Measurements from ENCODE around the gene PDE4DIP. TPM values are rescaled to one million over a fixed set of nuclear protein-coding genes. Genes with fewer than 3 reads are reported as not detected.
"Not testable (repeated sequence)": the region's sequence is repeated elsewhere in the genome, so short reads cannot be mapped to it uniquely, and the experiment has no call there.

The PDE4DIP gene
- total RNA-seq, 1 experiment from 2014 or later = 49.9 TPM

DNA sequence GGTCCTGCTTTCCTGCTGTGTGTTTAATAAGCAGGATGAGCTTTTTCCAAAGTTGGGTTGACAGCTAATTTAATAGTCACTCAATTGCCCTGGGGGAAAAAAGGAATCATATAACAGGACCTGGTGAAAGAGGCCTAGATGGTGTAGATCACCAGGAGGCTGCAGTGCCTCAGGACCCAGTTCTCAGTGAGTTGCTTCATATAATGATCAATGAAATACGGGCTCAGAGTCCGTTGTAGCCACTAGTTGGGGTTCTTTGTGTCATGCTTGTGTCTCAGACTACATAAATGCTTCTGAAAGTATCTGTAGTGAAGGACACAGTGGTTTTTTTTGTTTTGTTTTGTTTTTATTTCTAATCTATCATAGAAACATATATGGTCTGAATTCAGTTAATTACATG lies 164.5 kb downstream of the PDE4DIP start:
- DNase-seq (ENCODE audit: low spot score); in situ Hi-C loops (cut with HindIII; ENCODE audit: low sequenced_read_pairs): not testable (repeated sequence)

DNA sequence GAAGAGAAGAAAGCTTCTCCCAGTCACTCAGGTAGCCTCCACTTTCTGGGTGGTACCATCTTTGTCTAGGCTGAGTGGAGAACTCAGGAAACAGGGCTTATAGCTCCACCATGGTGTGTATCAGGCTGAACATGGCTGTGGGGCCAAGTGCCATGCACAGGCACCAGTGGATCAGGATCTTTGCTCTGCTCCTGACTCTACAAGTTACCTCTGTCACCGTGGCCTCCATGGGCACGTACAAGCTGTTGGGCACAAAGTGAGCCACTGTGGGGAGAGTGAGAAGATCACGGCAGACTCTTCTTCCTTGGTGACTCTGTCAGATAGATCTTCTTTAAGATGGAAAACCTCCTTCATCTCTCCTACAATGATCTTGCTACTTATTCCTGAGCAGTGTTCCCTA lies 165.5 kb downstream of the PDE4DIP start:
- in situ Hi-C loops (cut with HindIII; ENCODE audit: low sequenced_read_pairs); DNase-seq (ENCODE audit: low spot score): not testable (repeated sequence)

DNA sequence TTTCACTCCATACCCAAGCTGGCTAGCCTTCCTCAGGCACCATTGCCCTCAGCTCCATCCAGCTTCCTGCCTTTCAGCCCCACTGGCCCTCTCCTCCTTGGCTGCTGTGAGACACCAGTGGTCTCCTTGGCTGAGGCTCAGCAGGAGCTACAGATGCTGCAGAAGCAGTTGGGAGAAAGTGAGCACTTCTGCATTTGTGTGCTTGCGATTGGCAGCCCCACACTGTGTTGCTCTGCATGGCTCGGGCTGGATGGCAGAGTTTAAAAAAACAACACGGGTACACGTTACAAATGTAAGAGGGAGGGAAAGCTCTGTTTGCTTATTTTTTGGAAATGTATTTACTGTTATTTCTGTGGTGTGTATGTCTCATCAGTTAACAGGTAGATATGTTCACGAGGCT lies 168.4 kb downstream of the PDE4DIP start:
- DNase-seq (ENCODE audit: low spot score); in situ Hi-C loops (cut with HindIII; ENCODE audit: low sequenced_read_pairs): not testable (repeated sequence)

DNA sequence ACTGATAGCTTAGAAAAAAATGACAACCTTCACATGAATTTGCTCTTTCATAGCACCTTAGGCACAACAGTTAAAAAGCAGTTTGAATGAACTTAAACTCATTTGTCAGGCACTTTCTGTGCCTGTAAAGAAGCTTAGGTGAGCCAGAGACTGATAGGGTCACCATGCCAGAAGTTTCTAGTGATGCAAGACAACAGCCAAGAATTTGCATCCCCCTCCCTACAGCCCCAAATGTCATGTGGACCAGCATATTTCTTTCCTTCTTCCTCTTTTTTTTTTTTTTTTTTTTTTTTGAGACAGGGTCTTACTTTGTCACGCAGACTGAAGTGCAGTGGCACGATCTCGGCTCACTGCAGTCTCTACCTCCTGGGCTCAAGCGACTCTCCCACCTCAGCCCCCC lies 169.3 kb downstream of the PDE4DIP start:
- DNase-seq (ENCODE audit: low spot score); in situ Hi-C loops (cut with HindIII; ENCODE audit: low sequenced_read_pairs): not testable (repeated sequence)

DNA sequence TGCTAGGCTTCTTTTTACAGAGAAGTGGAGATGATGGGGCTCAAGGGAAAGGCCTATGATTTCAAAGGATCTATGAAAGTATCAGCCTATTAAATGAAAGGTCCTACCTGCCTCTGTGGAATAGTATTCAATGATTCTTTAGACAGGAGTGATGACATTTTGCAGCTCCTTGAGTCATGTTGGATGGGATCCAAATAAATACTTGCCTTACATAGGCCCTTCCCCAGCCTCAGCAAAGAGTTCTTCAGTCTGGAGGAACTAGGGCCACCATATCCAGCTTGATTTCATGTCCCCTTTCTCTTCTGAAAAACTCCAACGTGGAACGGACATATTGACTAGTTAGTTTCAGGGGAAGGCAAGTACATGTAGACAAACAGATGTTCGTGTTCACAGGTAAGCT lies 171.3 kb downstream of the PDE4DIP start:
- DNase-seq (ENCODE audit: low spot score); in situ Hi-C loops (cut with HindIII; ENCODE audit: low sequenced_read_pairs): not testable (repeated sequence)

DNA sequence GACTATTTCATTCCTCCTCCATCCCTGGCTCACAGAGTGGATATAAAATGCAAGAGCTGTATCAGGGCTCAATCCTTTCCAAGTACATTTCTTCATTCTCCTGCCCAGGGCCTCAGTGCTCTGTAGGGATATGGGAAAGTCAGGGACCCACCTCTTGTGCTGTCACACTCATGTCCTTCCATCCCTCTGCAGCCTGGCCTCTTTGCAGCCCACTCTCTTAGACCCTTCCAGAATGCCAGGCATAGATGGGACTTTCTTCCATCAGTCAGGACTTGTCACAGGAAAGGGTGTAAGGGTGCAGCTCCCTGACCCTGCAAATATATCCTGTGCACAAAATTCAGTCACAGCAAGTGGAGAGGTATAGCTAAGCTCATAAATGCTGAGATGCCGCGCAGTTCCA lies 172.4 kb downstream of the PDE4DIP start:
- in situ Hi-C loops (cut with HindIII; ENCODE audit: low sequenced_read_pairs); DNase-seq (ENCODE audit: low spot score): not testable (repeated sequence)

DNA sequence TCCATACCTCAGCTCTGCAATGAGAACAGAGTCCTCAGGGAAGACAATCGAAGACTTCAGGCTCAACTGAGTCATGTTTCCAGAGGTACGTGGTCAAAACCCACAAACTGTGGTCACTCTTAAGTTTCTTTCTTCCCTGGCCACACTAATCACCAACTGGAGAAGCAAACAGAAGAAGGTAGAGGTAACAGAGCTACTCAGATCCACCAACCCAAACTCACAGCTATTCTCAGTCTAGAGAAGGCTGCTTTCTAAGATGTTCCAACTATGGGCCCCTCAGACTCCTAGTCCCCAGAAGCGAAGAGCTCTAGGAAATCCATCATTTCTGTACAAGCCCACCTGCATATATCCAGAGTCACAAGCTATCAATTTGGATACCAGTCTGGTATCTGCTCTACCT lies 174.3 kb downstream of the PDE4DIP start:
- in situ Hi-C loops (cut with HindIII; ENCODE audit: low sequenced_read_pairs); DNase-seq (ENCODE audit: low spot score): not testable (repeated sequence)

DNA sequence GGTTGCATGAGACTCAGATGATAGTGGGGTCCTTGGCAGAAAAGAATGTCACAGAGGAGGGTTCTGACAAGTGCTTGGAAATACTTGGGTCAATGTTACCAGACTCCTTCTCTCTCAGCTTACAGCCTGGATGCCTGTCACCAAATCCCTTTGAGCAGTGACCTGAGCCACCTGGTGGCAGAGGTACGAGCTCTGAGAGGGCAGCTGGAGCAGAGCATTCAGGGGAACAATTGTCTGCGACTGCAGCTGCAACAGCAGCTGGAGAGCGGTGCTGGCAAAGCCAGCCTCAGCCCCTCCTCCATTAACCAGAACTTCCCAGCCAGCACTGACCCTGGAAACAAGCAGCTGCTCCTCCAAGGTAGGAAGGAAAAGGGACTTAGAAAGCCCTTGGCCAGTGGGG lies 180.1 kb downstream of the PDE4DIP start:
- in situ Hi-C loops (cut with HindIII; ENCODE audit: low sequenced_read_pairs); DNase-seq (ENCODE audit: low spot score): not testable (repeated sequence)

DNA sequence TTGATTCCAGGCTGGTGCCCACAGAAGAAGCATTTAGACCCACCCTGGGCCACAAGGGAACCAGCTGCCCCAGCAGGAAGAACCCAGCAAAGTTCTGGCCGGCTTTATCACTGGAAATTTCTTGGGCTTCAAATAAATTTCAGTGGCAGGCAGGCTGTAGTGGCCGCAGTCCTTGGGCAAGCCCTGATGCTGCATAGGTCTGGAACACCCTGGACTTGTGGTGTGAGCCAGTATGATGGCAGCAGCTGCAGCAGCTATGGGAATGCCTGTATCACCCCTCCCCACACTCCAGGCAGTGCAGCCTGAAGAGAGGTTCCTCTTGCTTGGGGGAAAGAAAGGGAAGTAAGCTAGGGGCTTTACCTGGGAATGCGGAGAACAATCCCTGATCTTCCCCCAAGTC lies 189.7 kb downstream of the PDE4DIP start:
- in situ Hi-C loops (cut with HindIII; ENCODE audit: low sequenced_read_pairs); DNase-seq (ENCODE audit: low spot score): not testable (repeated sequence)

DNA sequence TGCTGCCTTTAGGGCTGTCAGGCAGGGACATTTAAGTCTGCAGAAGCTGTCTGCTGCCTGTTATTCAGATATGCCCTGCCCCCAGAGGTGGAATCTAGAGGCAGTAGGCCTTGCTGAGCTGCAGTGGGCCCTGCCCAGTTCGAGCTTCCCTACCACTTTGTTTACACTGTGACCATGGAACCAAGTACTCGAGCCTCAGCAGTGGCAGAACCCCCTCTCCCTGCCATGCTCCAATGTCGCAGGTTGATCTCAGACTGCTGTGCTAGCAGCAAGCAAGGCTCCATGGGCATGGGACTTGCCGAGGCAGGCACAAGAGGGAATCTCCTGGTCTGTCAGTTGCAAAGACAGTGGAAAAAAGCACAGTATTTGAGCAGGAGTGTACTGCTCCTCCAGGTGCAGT lies 198.8 kb downstream of the PDE4DIP start:
- DNase-seq (ENCODE audit: low spot score); in situ Hi-C loops (cut with HindIII; ENCODE audit: low sequenced_read_pairs): not testable (repeated sequence)

DNA sequence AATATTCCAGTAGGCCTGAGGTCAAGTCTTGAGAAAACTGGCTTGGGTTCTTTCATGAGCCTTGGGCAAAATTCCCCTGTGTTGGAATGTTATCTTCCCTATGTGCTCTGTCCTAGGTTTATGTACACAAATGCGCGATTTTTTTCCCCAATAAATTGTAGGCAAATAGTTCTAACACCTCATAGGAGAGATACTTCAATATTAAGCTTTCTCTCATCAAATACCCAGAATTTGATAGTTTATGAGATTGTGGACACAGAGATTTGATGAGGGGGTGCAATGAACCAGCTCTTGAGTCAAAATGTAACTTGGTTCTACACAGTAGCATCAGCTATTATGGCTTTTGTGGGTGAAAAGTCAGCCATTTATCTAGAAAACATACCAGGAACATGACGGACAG lies 220.4 kb downstream of the PDE4DIP start:
- DNase-seq (ENCODE audit: low spot score); in situ Hi-C loops (cut with HindIII; ENCODE audit: low sequenced_read_pairs): not testable (repeated sequence)

DNA sequence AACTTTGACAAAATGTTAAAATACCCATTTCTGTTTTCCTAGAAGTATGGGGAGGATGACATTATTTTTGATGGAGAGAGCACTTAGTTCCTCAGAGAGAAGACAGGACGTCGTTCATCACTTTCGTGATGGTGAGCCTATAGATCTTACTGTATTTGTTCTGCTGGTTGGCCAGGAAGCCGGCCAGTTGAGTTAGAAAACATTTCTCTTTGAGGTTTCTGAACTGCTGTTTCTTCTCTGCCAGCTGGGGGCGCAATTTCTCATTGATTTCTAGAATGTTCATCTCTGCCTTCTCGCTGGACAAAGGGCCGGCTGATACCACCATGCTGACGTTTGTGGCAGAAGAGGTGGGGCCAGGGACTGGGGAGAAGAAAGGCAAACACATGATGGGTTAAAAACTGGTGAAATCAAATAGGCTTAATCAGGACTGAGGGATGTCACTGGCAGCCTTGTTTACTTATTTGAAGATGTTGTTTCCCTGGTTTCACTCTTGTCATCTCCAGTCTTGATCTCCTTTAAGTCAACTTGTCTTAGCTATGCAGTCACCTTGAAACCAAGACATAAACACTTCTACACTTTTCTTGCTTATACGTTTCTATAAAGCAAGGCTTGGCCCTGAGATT lies 231.4 kb downstream of the PDE4DIP start:
- in situ Hi-C loops (cut with HindIII; ENCODE audit: low sequenced_read_pairs); DNase-seq (ENCODE audit: low spot score): not testable (repeated sequence)

Other genes starting within 250 kb of the PDE4DIP start
- 2.8 TPM in 2 replicates for gene NBPF14, start 248.4 kb upstream of the PDE4DIP start, total RNA-seq (2014; rRNA removed; shearing (Covaris generic))
- gene NUDT4B, start 95.7 kb upstream of the PDE4DIP start, total RNA-seq (2014; rRNA removed; shearing (Covaris generic)) = 6.1 and 21.0 TPM in 2 replicates